Neural cell (in vitro differentiated cells): ENCODE data around the gene ERCC3. TPM values are rescaled to one million over a fixed set of nuclear protein-coding genes. Genes with fewer than 3 reads are reported as not detected.

ENCODE experiments used
- H2AFZ ChIP-seq: fragments of 200-600, 300-800 bp; sonication (generic), shearing (Covaris generic); 2 replicates; pipeline ENCODE4 v1.6.0; 2014; ENCODE audit warnings: low read depth, mild to moderate bottlenecking, antibody characterized with exemption, low read length, moderate library complexity
- H3F3A ChIP-seq: fragments of 200-600 bp; shearing (Covaris generic); 2 replicates; pipeline ENCODE4 v1.6.1; 2016; ENCODE audit warnings: mild to moderate bottlenecking, moderate library complexity, mixed read lengths, antibody characterized with exemption, low read length; ENCODE audit not compliant: insufficient read depth, poor library complexity, severe bottlenecking
- H3K27ac ChIP-seq: fragments of 200-600, 300-800 bp; sonication (generic), shearing (Covaris generic); 2 replicates; pipeline ENCODE4 v1.5.1; 2014; ENCODE audit warnings: mild to moderate bottlenecking, low read length, moderate library complexity
- H3K27me3 ChIP-seq: fragments of 300-800, 200-600 bp; sonication (generic), shearing (Covaris generic); 2 replicates; pipeline ENCODE4 v1.6.0; 2014; ENCODE audit warnings: mild to moderate bottlenecking, low read depth, low read length, moderate library complexity; ENCODE audit not compliant: insufficient read depth
- H3K36me3 ChIP-seq: fragments of 300-800, 200-600 bp; sonication (generic), shearing (Covaris generic); 2 replicates; pipeline ENCODE4 v1.5.1; 2014; ENCODE audit warnings: mild to moderate bottlenecking, antibody characterized with exemption, low read length, moderate library complexity; ENCODE audit not compliant: insufficient read depth
- H3K4me2 ChIP-seq: fragments of 300-800, 200-600 bp; sonication (generic), shearing (Covaris generic); 2 replicates; pipeline ENCODE4 v1.6.0; 2014; ENCODE audit warnings: mild to moderate bottlenecking, low read length
- H3K4me3 ChIP-seq: fragments of 300-800, 200-600 bp; sonication (generic), shearing (Covaris generic); 2 replicates; pipeline ENCODE4 v1.5.1; 2014; ENCODE audit warnings: mild to moderate bottlenecking, low read length, moderate library complexity
- H3K79me2 ChIP-seq: fragments of 200-600 bp; shearing (Covaris generic); replicated peaks from 2 replicates; pipeline ENCODE4 v1.6.0; 2014; ENCODE audit warnings: mild to moderate bottlenecking, low read length, moderate library complexity; ENCODE audit not compliant: insufficient read depth
- H3K9ac ChIP-seq: fragments of 300-800, 200-600 bp; sonication (generic), shearing (Covaris generic); 2 replicates; pipeline ENCODE4 v1.6.1; 2016; ENCODE audit warnings: mild to moderate bottlenecking, low read length, mixed read lengths
- H3K9me2 ChIP-seq: fragments of 200-600 bp; shearing (Covaris generic); 2 replicates; pipeline ENCODE4 v1.6.1; 2016; ENCODE audit warnings: mild to moderate bottlenecking, low read length, mixed read lengths; ENCODE audit not compliant: insufficient read depth
- H3K9me3 ChIP-seq: fragments of 200-600, 300-800 bp; sonication (generic), shearing (Covaris generic); 2 replicates; pipeline ENCODE4 v1.6.1; 2016; ENCODE audit warnings: mild to moderate bottlenecking, mixed run types, low read length, moderate library complexity, mixed read lengths
- H4K20me1 ChIP-seq: fragments of 200-600 bp; shearing (Covaris generic); 2 replicates; pipeline ENCODE4 v1.6.1; 2016; ENCODE audit warnings: mild to moderate bottlenecking, mixed run types; ENCODE audit not compliant: insufficient read depth
- CTCF ChIP-seq: fragments of 450-650 bp; IDR thresholded peaks from 2 replicates; pipeline ENCODE4 v1.5.1; 2014; ENCODE audit warnings: antibody characterized with exemption, mild to moderate bottlenecking, moderate library complexity; ENCODE audit not compliant: poor library complexity, severe bottlenecking
- EP300 ChIP-seq: fragments of 450-650 bp; conservative IDR thresholded peaks from 2 replicates; pipeline ENCODE4 v1.6.1; 2014; ENCODE audit warnings: antibody characterized with exemption, mild to moderate bottlenecking, moderate library complexity; ENCODE audit not compliant: poor library complexity, severe bottlenecking
- EZH2 ChIP-seq: fragments of 200-600, 300-800 bp; shearing (Covaris generic), sonication (generic); IDR thresholded peaks from 2 replicates; pipeline ENCODE4 v1.6.1; 2014; ENCODE audit warnings: antibody characterized with exemption, low read length, borderline replicate concordance, mild to moderate bottlenecking; ENCODE audit not compliant: insufficient read depth, poor library complexity, severe bottlenecking
- MXI1 ChIP-seq: fragments of 450-650 bp; conservative IDR thresholded peaks from 2 replicates; pipeline ENCODE4 v1.6.1; 2014; ENCODE audit warnings: antibody characterized with exemption, mild to moderate bottlenecking; ENCODE audit not compliant: poor library complexity, severe bottlenecking
- POLR2AphosphoS5 ChIP-seq: IDR thresholded peaks from 2 replicates; pipeline ENCODE4 v1.6.1; 2012
- RAD21 ChIP-seq: fragments of 450-650 bp; conservative IDR thresholded peaks from 2 replicates; pipeline ENCODE4 v1.6.1; 2014; ENCODE audit warnings: antibody characterized with exemption, mild to moderate bottlenecking, moderate library complexity
- REST ChIP-seq: IDR thresholded peaks from 2 replicates; pipeline ENCODE4 v1.6.1; 2012; ENCODE audit warnings: borderline replicate concordance
- SMC3 ChIP-seq: fragments of 450-650 bp; conservative IDR thresholded peaks from 2 replicates; pipeline ENCODE4 v1.6.1; 2014; ENCODE audit warnings: antibody characterized with exemption, mild to moderate bottlenecking, moderate library complexity; ENCODE audit not compliant: poor library complexity
- TAF1 ChIP-seq: IDR thresholded peaks from 2 replicates; pipeline ENCODE4 v1.6.1; 2012; ENCODE audit warnings: low read depth
- polyA plus RNA-seq: library from polyadenylated mRNA; depleted of rRNA; stranded (reverse); fragments of >200 nt; gene quantifications from 2 replicates; pipeline ENCODE4 v1.2.3, GENCODE V29; 2014

The ERCC3 gene
- polyA plus RNA-seq, 1 donor from 2014 or later: 112 TPM

GRCh38 chr2:127235082-127235702, 58.8 kb downstream of the ERCC3 start:
- no peaks in the 10 kb centered on the region for H4K20me1 ChIP-seq
- no peaks in the 10 kb centered on the region for H3K79me2 ChIP-seq
- H3K4me2 ChIP-seq: no peak overlapping the region
- H3K36me3 ChIP-seq: no peaks in the 10 kb centered on the region
- H3F3A ChIP-seq: no peaks in the 10 kb centered on the region
- TF ChIP-seq EZH2 (no peak), EP300 (no peak), POLR2AphosphoS5 (no peak), TAF1 (no peak), MXI1 (no peak), SMC3 (no peak), REST (no peak), RAD21 (no peak), CTCF (no peak)
- H3K4me3 ChIP-seq: no peak overlapping the region
- no peaks in the 10 kb centered on the region for H3K27me3 ChIP-seq
- no peaks in the 10 kb centered on the region for H3K9me3 ChIP-seq
- no peak overlapping the region for H3K27ac ChIP-seq
- H2AFZ ChIP-seq: no peak overlapping the region
- H3K9me2 ChIP-seq: no peaks in the 10 kb centered on the region
- H3K9ac ChIP-seq: no peak overlapping the region

- Histone ChIP-seq H3K9ac (no peak overlapping the region), H3K9me2 (no peaks in the 10 kb centered on the region), H3K9me3 (no peaks in the 10 kb centered on the region), H3K27ac (no peak overlapping the region), H2AFZ (no peak overlapping the region), H3K4me3 (no peak overlapping the region), H3K79me2 (no peaks in the 10 kb centered on the region), H3K36me3 (no peaks in the 10 kb centered on the region), H4K20me1 (no peaks in the 10 kb centered on the region), H3K27me3 (no peaks in the 10 kb centered on the region), H3K4me2 (no peak overlapping the region), H3F3A (no peaks in the 10 kb centered on the region)
- TF ChIP-seq MXI1 (no peak), EP300 (no peak), RAD21 (no peak), SMC3 (no peak), TAF1 (no peak), REST (no peak)
Measured at GRCh38 chr2:127233710-127234109, 60.2 kb downstream of the ERCC3 start.
